Heart right ventricle (tissue), 16 donors: ENCODE measurements around the gene BTAF1. TPM values are rescaled to one million over a fixed set of nuclear protein-coding genes. Genes with fewer than 3 reads are reported as not detected.

Experiments used
- ATAC-seq, 8 donors: fragments of 200-7000 bp; cut with Tn5 transposase; one replicate each; pipeline ENCODE4 v1.9.1; 2020; ENCODE audit warnings: mild to moderate bottlenecking in 8 of 8, moderate library complexity in 8 of 8, moderate number of reproducible peaks in 1 of 8
- DNase-seq, 2 donors: peaks; one replicate each; pipeline ENCODE4 v3.0.0-alpha.2; 2020
- H3K27ac ChIP-seq, 10 donors: fragments of 200-600 bp; sonication (generic) in 2 of 10; one replicate each; pipeline versions ENCODE4 v1.5.0 to v1.8.0; 2020 to 2022; ENCODE audit warnings: mild to moderate bottlenecking in 3 of 10
- H3K27me3 ChIP-seq, 7 donors: fragments of 200-600 bp; one replicate each; pipeline ENCODE4 v1.8.0; 2021 to 2022; ENCODE audit warnings: mild to moderate bottlenecking in 2 of 7
- H3K36me3 ChIP-seq, 9 donors: fragments of 200-600 bp; sonication (generic) in 1 of 9; one replicate each; pipeline versions ENCODE4 v1.5.0 to v1.8.0; 2020 to 2022; ENCODE audit warnings: mild to moderate bottlenecking in 2 of 9
- H3K4me1 ChIP-seq, 9 donors: fragments of 200-600 bp; sonication (generic) in 1 of 9; one replicate each; pipeline versions ENCODE4 v1.5.0 to v1.8.0; 2020 to 2022; ENCODE audit warnings: mild to moderate bottlenecking in 4 of 9
- H3K4me3 ChIP-seq, 10 donors: fragments of 200-600 bp; sonication (generic) in 2 of 10; one replicate each; pipeline versions ENCODE4 v1.5.0 to v1.8.0; 2020 to 2022; ENCODE audit warnings: mild to moderate bottlenecking in 7 of 10, moderate library complexity in 2 of 10
- H3K9me3 ChIP-seq, 11 donors: fragments of 200-600 bp in 10 of 11; sonication (generic) in 2 of 11; one replicate each; pipeline versions ENCODE4 v1.5.0 to v1.8.0; 2013 to 2022; ENCODE audit warnings: mild to moderate bottlenecking in 2 of 11, control low read depth in 1 of 11, moderate library complexity in 1 of 11
- WGBS, 2 donors: extraction: QIAGEN DNeasy Blood & Tissue Kit; methylation state at CpG; one replicate each; pipeline ENCODE4 v1.1.7; 2013; ENCODE audit warnings: inconsistent platforms in 1 of 2; 5-methylcytosine and 5-hydroxymethylcytosine counted together
- intact Hi-C, 10 donors: fragments of 100-400 bp; cut with DNase I; formaldehyde crosslinking; loops; one replicate each; pipeline versions ENCODE4 v1.11.1 to v1.14.2; 2022
- polyA plus RNA-seq, 2 donors: library from polyadenylated mRNA; stranded (reverse); fragments of 200-250 nt; gene quantifications; one replicate each; pipeline ENCODE4 v1.2.3, GENCODE V29; 2013
- total RNA-seq, 10 donors: library from RNA; stranded (reverse); fragmentation: NEBNext Ultra II Directional in 3 of 10; extraction: Animal tissue kit (Norgen Biotek cat#: 25700) in 3 of 10; gene quantifications; one replicate each; pipeline versions ENCODE4 v1.2.1 to v1.2.4, GENCODE V29; 2021 to 2023
- TF ChIP-seq, protein P1 (sequence below), 9 donors: fragments of 200-600 bp; sonication (generic) in 2 of 9; IDR thresholded peaks; one replicate each; pipeline versions ENCODE4 v1.5.0 to v1.8.0; 2021 to 2022; ENCODE audit warnings: antibody characterized with exemption in 9 of 9, mild to moderate bottlenecking in 5 of 9, moderate library complexity in 1 of 9
- donor health status: Arrhythmogenic right ventricular cardiomyopathy.
- donor health status: ischemic (EF 13 %, LVEDD 7.1; RV severe dilation, severe dysfunction).
- donor health status: healthy with polysubstance abuse.
- donor health status: DM: no; HTN: yes; CAD: no.
- donor health status: DM: no; HTN: no; CAD: no.
- donor health status: ischemic (EF 25% LVEDD 6.9; RV normal size, moderate dysfunction).
- donor health status: ischemic (EF 25% LVEDD 5.7; RV mildly dilated, moderate dysfunction).
- donor health status: healthy.
- donor health status: DM: yes; HTN: yes; CAD: no.
- donor health status: Ischemic cardiomyopathy.
- donor health status: ischemic (EF 35%, LVEDD 5.7; RV mildly dilated, moderate dysfunction).
- donor health status: nonischemic (EF 11% LVEDD 7.7; RV severe dilation, severe dysfunction).
- donor health status: DM: yes; HTN: yes; CAD: no.
- donor health status: PGD.
- donor health status: ischemic (EF 29% LVEDD 5.4; RV normal size, mild dysfunction).
- donor health status: nonischemic (EF 23%, LVEDD 6.1; RV moderate dilation, normal function).

BTAF1 gene
- total and polyA plus RNA-seq, 12 donors: 4.3 to 14.7 (median 12.2) TPM

DNA sequence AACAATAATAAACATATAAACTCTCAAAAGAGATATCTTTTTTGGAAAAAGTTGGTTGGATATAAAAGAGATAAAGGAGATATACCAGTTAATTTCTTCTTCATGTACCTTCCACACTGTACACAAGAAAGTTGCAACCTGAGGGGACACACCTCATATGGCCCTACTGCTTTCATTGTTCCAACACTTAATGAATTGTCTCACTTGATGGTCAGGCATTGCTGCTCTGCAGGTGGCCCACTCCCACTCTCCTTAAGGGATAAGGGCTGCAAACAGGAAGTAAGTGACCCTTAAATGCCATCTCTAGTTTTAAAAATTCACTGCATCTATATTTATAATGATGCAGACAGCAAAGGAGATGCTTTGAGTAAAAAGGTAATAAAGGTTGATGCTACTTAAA lies 152.3 kb downstream of the BTAF1 start:
- DNase-seq (no peak), ATAC-seq (no peak)
- intact Hi-C loops: no loop called here
- TF ChIP-seq, protein P1, sequence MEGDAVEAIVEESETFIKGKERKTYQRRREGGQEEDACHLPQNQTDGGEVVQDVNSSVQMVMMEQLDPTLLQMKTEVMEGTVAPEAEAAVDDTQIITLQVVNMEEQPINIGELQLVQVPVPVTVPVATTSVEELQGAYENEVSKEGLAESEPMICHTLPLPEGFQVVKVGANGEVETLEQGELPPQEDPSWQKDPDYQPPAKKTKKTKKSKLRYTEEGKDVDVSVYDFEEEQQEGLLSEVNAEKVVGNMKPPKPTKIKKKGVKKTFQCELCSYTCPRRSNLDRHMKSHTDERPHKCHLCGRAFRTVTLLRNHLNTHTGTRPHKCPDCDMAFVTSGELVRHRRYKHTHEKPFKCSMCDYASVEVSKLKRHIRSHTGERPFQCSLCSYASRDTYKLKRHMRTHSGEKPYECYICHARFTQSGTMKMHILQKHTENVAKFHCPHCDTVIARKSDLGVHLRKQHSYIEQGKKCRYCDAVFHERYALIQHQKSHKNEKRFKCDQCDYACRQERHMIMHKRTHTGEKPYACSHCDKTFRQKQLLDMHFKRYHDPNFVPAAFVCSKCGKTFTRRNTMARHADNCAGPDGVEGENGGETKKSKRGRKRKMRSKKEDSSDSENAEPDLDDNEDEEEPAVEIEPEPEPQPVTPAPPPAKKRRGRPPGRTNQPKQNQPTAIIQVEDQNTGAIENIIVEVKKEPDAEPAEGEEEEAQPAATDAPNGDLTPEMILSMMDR (IDR thresholded peaks at IDR 0.05): no peak
- Histone ChIP-seq H3K27me3 (no peaks in the 10 kb centered on the region), H3K9me3 (no peaks in the 10 kb centered on the region), H3K4me3 (no peak overlapping the region), H3K36me3 (peaks cover 0 to 67% (median 12%) of the 10 kb centered on the region in 9 donors), H3K4me1 (peaks cover 0 to 7% (median 0%) of the 10 kb centered on the region in 9 donors), H3K27ac (no peak overlapping the region)

DNA sequence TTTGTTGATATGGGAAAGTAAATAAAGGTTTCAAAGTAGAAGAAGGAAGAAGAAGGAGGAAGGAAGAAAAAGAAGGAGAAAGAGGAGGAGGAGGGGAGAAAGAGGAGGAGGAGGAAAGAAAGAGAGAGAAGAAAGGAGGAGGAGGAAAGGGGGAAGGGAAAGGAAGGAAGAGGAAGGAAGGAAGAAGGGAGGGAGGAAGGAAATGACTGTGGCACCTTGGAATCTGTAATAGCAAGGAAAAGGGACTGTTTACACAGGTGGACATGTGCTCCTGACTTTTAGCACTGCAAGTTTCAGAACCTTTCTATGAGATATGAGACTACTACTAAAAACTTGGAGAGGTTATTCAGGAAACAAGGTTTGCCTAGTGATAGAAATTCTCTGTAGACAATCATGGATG lies 153.2 kb downstream of the BTAF1 start:
- TF ChIP-seq, protein P1 (IDR thresholded peaks at IDR 0.05): no peak
- no peaks in the 10 kb centered on the region for H3K9me3 ChIP-seq
- H3K27ac ChIP-seq: no peak overlapping the region
- ATAC-seq (no peak), DNase-seq (no peak)
- peaks cover 0 to 7% (median 0%) of the 10 kb centered on the region in 9 donors for H3K4me1 ChIP-seq
- no peak overlapping the region for H3K4me3 ChIP-seq
- no peaks in the 10 kb centered on the region for H3K27me3 ChIP-seq
- H3K36me3 ChIP-seq: peaks cover 0 to 75% (median 17%) of the 10 kb centered on the region in 9 donors
- intact Hi-C loops: no loop called here

DNA sequence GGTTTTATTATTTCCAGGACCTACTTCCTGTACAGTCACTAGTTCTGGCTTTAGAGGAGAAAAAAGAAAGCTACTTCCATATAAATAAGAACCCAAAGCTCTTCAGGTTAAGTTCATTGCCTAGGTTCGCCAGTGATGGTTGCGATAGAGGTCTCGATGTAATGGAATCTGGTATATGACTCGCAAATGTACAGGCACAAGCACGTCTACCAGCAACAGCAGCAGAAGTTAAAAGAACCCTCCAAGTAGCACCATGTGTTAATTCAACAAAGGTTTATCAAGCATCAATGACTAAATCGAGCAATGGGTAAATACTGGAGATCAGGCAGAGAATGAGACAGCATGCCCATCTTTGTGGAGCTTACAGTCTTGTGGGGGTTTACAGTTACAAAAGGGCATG lies 155.4 kb downstream of the BTAF1 start:
- H3K27ac ChIP-seq: no peak overlapping the region
- TF ChIP-seq, protein P1 (IDR thresholded peaks at IDR 0.05): no peak
- WGBS, 2 donors: 95 to 98% methylated on average over 6 of the region's 6 CpGs
- H3K9me3 ChIP-seq: no peaks in the 10 kb centered on the region
- H3K27me3 ChIP-seq: no peaks in the 10 kb centered on the region
- H3K4me1 ChIP-seq: peaks cover 0 to 21% (median 15%) of the 10 kb centered on the region in 9 donors
- DNase-seq (no peak), ATAC-seq (no peak)
- no peak overlapping the region for H3K4me3 ChIP-seq
- H3K36me3 ChIP-seq: peaks cover 0 to 75% (median 17%) of the 10 kb centered on the region in 9 donors
- intact Hi-C loops: no loop called here

Other genes starting within 250 kb of the BTAF1 start
- 10 to 100 TPM; 11.8 to 21.1 (median 14.3) TPM for gene TNKS2, start 125.3 kb upstream of the BTAF1 start, total RNA-seq
- 1 to 10 TPM; 4.7 to 6.4 TPM for gene TNKS2, start 125.3 kb upstream of the BTAF1 start, polyA plus RNA-seq
- under 1 TPM; 0.21 to 0.67 (median 0.45) TPM for gene FGFBP3, start 14.3 kb upstream of the BTAF1 start, total RNA-seq
- under 1 TPM; 0.30 to 0.66 TPM for gene FGFBP3, start 14.3 kb upstream of the BTAF1 start, polyA plus RNA-seq